ENCODE results near the gene ITGA3.

DNA sequence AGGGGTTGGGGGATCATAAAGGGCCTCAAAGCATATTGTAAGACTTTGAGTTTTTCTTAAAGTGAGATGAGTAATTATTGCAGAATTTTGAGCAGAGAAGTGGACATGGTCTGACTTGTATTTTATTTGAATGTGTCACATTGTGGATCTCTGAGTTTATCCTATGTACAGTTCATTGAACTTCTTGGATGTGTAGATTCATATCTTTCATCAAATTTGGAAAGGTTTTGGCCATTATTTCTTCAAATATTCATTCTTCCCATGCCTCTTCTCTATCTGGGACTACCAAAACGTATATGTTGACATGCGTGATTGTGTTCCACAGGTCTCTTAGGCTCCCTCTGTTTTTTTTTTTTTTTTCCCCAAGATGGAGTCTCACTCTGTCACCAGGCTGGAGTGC is 46.6 kb upstream of the ITGA3 start:
- no peak for TF ChIP-seq POLR2AphosphoS5 (IDR thresholded peaks at IDR 0.05)
- TF ChIP-seq, protein P1, sequence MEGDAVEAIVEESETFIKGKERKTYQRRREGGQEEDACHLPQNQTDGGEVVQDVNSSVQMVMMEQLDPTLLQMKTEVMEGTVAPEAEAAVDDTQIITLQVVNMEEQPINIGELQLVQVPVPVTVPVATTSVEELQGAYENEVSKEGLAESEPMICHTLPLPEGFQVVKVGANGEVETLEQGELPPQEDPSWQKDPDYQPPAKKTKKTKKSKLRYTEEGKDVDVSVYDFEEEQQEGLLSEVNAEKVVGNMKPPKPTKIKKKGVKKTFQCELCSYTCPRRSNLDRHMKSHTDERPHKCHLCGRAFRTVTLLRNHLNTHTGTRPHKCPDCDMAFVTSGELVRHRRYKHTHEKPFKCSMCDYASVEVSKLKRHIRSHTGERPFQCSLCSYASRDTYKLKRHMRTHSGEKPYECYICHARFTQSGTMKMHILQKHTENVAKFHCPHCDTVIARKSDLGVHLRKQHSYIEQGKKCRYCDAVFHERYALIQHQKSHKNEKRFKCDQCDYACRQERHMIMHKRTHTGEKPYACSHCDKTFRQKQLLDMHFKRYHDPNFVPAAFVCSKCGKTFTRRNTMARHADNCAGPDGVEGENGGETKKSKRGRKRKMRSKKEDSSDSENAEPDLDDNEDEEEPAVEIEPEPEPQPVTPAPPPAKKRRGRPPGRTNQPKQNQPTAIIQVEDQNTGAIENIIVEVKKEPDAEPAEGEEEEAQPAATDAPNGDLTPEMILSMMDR (IDR thresholded peaks at IDR 0.05): no peak
- TF ChIP-seq POLR2A (IDR thresholded peaks at IDR 0.05): no peak
